ENCODE measurements around the gene SCG3.
A peak's percentile ranks its signal among the peaks of the same experiment; 100 is the strongest.
"Not testable (repeated sequence)": the region's sequence is repeated elsewhere in the genome, so short reads cannot be mapped to it uniquely, and the experiment has no call there.

SCG3 gene

DNA sequence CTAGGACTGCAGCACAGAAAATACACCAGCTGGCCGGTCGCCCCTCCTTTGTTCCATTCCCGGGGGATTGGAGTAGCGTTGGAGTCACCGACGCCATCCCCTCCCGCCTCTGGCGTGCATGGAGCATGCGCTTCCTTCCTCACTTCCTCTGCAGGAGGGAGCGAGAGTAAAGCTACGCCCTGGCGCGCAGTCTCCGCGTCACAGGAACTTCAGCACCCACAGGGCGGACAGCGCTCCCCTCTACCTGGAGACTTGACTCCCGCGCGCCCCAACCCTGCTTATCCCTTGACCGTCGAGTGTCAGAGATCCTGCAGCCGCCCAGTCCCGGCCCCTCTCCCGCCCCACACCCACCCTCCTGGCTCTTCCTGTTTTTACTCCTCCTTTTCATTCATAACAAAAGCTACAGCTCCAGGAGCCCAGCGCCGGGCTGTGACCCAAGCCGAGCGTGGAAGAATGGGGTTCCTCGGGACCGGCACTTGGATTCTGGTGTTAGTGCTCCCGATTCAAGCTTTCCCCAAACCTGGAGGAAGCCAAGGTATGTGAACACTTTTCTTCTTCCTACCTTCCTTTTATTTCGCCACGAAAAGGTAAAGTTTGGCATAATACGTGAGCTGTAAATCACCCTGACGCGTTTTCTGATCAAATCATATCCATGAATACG lies at the start of gene SCG3:
TSS of gene SCG3 (plus strand) at position 201 of the 661 bp plus-strand sequence. CDS start at position 454, 253 bp downstream.
- peak in 1 of 2 donors; percentile 38 for DNase-seq (ENCODE audit: low read depth in 2 of 2)

DNA sequence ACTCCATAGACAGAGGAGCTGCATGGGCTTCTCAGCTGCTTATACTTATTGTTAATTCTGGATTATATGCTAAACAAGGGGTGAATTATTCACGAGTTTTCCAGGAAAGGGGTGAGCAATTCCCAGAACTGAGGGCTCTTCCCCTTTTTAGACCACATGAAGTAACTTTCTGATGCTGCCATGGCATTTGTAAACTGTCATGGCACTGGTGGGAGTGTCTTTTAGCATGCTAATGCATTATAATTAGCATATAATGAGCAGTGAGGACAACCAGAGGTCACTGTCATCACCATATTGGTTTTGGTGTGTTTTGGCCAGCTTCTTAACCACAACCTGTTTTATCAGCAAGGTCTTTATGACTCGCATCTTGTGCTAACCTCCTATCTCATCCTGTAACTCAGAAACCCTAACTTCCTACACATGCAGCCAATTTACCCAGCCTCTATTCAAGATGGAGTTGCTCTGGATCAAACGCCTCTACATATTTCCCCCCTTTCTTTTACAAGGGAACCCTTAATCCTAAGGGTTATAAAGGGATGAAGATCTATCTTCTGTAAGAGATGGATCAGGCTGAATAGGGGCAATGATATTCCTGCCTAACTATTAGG lies 46.6 kb upstream of the SCG3 start:
- no peak for DNase-seq (ENCODE audit: low read depth in 2 of 2)

DNA sequence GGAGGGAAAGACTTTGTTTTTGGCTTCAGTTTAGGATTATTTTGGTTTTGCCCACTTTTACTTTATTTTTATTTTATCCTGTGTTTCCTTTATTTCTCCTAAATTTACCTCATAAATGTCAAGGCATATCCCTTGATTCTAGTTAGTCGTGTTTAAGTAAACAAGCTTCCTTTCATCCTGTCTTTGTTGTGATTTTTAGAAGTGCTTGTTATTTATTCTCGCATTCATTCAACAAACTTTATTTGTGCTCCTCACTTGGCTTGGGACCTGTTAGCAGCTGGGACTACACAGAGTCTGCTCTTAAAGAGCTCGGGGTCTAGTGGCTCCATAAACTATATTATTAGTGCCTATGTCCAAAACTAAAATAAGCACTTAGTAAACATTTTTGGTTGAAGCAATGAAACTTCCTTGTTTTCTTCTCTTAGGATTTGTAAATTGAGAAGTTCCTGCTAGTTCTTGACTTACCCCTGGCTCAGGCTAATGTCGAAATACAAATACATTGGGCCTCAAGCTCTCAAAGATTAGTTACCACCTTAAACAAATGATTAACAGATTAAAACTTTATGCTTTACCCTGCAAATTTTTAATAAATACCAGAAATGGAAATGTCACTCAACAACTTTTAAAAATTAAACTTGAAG lies 39.7 kb upstream of the SCG3 start:
- DNase-seq (ENCODE audit: low read depth in 2 of 2) = no peak

DNA sequence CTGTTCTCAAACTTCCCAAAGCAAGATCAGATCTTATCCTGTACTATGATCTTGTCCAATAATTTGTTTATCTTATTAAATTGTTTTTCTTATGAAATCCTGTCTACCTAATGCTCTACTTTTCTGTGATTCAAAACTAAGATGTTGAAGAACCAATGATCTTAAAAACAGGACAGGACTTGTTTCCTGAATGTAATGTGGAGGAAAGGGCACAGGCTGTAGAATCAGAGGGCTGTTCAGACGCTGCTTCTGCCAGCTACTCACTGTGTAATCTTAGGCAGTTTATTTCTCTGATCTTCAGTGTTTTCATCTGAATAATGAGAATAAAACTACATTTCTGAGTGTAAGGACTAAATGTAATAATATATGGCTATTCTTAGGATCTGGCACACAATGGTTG lies 38.6 kb upstream of the SCG3 start:
- DNase-seq (ENCODE audit: low read depth in 2 of 2) = no peak

DNA sequence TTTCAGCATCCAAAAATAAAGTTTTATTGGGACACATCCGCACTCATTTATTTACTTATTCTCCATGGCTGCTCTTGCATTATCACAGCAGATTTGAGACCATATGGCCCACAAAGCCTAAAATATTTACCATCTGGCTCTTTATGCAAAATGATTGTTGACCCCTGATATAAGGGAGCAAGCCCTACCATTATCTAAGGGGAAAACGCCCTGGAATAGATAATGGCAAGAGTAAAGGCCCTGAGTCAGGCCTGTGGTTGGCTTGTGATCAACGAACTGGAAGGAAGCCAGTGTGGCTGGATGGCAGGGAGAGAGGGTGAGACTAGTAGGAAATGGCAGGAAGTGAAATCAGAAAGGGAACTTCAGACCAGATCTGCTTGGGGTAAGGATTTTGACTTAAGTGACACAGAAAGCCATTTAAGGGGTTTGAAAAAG lies 34.2 kb upstream of the SCG3 start:
- no peak for DNase-seq (ENCODE audit: low read depth in 2 of 2)

DNA sequence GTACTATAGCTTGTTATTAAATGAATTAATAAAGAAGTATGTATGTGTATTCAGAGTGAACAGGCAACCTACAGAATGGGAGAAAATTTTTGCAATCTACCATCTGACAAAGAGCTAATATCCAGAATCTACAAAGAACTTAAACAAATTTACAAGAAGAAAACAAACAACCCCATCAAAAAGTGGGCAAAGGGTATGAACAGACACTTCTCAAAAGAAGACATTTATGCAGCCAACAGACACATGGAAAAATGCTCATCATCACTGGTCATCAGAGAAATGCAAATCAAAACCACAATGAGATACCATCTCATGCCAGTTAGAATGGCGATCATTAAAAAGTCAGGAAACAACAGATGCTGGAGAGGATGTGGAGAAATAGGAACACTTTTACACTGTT lies 33.2 kb upstream of the SCG3 start:
- DNase-seq (ENCODE audit: low read depth in 2 of 2) = not testable (repeated sequence)

DNA sequence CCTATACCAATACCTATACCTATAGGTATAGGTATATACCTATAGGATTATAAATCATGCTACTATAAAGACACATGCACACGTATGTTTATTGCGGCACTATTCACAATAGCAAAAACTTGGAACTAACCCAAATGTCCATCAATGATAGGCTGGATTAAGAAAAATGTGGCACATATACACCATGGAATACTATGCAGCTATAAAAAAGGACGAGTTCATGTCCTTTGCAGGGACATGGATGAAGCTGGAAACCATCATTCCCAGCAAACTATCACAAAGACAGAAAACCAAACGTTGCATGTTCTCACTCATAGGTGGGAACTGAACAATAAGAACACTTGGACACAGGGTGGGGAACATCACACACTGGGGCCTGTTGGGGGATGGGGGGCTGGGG lies 32.7 kb upstream of the SCG3 start:
- not testable (repeated sequence) for DNase-seq (ENCODE audit: low read depth in 2 of 2)

DNA sequence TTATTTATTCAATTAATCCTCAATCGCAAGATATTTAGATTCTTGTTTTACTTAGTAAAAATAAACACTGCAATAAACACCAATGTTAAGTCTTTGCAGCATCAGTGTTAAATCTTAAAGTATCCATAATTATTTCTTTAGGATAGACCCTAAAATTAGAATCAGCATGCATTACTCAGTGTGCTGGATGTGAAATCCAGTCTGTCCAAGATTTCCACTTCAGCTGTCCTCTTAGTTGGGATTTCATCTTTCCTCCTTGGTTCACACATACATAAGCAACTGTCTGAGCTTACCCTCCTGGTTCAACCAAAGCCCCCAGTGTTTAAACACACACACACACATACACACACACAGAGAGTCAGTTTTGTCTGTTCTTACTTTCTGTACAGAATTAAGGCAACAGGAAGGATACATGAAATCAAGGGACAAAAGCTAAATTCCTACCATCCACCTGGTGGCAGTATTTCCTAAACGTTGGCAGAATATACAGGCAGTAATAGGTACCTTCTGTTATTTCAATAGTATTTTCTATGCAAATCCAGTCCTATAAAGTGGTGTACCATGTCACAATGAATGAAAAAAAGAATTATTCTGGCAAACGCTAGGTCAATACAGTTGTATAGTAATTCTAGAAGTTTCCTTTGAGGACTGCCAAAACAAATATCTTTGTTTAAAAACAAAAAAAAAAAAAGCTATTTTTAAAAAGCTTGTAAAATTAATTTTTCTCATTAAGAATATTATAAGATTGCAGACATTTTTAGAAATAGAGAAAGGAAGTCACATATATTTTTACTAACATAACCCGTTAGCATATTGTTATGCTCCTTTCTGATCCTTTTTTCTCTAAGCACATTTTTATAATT lies 31.4 kb upstream of the SCG3 start:
- peak in 1 of 2 donors; percentile 12 for DNase-seq (ENCODE audit: low read depth in 2 of 2)

DNA sequence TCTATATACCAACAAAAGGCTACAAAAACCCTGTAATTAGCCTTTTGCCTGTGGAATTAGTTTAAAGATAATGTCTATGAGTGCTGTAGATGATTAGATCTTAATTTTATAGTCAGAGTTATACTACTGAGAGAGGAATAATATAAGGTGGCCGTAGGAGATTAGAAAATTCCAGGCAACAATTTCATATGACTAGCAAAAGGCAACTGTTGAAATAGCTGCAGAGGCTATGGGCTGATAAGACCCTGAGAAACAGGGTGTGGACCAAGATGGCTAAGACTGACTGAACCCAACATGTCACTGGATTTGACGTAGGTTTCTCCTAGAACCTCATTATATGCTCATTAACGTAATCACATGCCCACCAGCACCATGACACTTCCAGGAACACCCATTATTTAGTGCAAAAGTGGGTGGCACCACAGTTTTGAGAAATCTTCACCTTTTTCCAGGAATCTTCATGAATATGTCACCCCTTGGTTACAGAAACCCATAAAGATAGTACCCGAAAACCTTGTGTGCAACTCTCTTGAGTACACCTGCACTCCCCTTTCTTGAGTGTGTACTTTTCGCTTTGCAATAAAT lies 29.1 kb upstream of the SCG3 start:
- no peak for DNase-seq (ENCODE audit: low read depth in 2 of 2)

DNA sequence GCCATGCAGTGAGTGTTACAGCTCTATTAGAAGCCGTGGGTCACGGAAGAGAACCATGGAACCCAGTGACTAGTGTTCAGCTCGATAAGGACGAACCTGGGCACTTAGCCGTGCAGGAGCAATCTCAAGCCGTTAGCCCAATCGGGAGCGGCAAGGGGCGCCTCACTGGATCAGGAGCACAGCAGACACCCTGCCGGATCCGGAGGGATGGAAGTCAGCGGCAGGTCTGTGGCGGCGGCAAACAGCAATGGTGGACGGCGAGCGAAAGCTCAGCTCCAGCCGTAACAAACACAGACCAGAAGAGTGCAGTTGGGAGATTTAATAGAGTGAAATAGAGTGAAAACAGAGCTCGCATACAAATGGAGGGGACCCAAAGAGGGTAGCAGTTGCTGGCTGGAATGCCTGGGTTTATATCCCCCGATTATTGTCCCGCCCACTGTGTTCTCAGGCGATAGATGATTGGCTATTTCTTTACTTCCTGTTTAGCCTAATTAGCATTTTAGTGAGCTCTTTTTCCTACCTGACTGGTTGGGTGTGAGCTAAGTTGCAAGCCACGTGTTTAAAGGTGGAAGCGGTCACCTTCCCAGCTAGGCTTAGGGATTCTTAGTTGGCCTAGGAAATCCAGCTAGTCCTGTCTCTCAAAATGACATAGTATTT lies 25.8 kb upstream of the SCG3 start:
- not testable (repeated sequence) for DNase-seq (ENCODE audit: low read depth in 2 of 2)

DNA sequence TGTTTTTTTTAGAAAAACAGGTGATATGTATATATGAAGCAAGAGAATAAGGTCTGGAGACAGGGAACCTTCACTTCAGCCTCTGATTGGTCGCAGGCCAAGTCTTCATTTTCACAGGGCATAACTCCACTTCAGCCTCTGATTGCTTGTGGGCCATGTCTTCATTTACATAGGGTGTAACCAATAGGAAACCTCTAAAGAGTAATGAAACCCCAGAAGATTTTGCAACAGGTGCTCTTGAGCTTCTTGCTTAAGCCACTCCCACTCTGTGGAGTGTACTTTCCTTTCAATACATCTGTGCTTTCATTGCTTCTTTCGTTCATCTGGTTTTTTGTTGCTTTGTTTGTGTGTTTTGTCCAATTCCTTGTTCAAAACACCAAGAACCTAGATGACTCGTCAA lies 22.6 kb upstream of the SCG3 start:
- DNase-seq (ENCODE audit: low read depth in 2 of 2) = no peak

DNA sequence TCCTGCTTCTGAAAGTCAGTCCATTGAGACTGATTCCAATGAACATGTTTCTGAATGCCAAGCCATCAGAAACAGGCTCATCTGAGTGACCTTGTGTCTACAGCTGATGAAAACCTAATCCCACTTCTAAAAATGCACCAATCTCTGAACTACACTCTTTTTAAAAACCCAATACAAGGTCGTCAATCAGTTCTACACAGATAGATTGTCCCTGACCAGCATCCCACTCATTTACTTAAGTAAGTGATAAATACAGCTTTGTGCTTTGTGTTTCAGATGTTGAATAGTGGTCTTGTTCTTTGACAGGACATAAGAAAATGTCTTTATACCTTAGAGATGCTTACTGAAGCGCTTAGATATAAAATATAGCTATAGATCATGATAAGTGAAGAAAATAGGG lies 20.2 kb upstream of the SCG3 start:
- DNase-seq (ENCODE audit: low read depth in 2 of 2) = no peak

DNA sequence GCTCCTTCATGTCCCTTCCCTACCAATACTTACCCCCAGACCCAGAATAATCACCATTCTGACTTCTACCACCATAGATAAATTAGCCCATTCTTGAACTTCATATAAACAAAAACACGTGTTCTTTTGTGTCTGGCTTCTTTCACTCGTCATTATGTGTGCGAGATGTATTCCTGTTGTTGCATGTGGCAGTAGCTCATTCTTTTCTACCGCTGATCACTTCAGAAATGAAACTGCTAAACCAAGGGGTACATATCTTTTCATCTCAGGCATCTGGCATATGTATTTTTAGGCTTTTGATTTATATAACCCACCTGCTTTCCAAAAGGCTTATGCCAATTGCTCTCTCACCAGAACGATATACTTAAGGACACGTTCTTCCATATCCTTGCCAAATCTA lies 13.8 kb upstream of the SCG3 start:
- no peak for DNase-seq (ENCODE audit: low read depth in 2 of 2)

DNA sequence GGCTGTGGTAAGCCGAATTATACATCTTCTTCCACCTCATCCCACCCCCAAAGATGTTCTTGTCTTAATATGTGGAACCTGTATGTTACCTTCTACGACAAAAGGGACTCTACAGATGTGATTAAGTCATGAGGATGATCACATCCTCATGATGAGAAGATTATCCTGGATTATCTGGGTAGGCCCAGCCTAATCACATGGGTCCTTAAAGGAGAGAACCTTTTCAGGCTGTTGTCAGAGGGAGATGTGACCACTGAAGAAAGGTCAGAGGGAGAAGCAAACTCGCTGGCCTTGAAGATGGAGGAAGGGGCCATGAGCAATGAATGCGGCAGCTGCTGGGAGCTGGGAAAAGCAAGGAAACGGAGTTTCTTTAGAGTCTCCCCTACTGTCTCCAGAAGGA lies 12.9 kb upstream of the SCG3 start:
- no peak for DNase-seq (ENCODE audit: low read depth in 2 of 2)

DNA sequence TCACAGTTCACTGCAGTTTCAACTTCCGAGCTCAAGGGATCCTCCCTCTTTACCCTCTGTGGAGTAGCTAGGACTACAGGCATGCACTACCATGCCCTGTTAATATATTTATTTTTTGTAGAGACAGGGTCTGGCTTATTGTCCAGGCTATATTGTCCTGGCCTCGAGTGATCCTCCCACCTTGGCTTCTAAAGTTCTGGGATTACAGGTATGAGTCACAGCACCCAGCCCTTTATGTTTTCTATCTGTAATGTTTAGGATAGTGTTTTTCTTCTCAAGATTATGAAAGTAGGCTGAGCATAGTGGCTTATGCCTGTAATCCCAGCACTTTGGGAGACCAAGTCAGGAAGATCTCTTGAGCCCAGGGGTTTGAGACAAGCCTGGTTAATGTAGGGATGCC lies 11.9 kb upstream of the SCG3 start:
- DNase-seq (ENCODE audit: low read depth in 2 of 2) = no peak

DNA sequence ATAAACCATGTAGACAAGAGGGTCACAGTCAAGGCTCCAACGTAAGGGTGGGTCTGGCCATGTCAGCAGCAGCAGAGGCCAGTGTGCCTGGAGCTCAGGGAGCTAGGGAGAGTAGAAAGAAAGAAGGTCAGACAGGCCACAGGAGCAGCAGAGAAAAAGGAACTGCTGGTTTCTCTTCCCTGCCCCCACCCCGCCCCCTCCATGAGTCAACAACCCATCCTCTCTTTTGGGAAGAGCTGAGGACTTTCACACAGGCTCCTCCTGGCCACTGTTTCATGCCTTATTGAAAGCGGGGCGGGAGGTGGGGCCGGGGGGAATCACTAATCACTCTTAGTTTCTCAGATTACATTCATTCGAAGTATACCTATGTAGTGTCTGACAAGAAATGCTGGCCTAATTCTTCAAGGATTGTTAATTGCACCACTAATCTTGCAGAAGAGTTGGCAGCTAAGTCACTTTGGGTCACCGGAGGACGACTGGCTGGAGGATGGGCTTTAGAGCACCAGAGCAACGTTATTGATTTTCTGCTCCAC lies 9.1 kb upstream of the SCG3 start:
- no peak for DNase-seq (ENCODE audit: low read depth in 2 of 2)

DNA sequence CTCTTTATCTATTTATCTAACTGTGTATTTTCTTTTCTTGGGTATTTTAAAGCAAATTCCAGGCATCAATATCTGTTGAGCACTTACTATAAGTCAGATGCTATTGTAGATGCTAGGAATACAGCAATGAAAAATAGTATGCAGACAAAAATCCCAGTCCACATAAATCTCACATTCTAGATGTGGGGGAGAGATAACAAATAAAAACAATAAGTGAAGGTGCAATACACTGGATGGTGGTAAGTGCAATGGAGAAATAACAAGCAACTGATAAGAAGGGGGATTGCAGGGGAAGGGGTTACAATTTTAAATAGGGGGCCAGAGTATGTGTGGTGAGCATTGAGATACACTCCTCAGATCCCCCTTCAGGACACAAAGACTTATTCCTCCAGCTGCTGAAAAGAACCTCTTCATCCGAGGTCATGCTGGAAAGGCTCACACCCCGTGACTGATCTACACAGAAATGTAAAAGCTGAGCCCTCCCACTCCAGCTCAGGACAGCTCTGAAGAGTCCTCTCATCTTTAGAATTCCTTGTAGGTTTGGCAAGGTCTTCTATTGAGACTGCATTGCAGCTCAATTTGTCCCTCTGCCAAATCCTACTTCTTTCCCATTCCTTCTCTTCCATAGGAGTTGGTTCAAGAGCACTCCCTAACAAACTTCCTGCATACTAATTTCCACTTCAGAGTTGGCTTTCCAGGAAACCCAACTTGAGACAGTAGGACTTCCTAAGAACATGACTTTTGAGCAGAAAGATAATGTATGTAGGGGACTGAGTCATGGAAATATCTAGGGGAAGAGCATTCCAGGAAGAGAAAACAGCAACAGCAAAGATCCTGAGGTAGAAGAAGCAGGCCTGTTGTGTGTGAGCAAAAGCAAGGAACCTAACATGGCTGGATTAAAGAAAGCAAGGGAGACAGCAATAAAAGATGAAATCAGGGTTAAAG lies 8.1 kb upstream of the SCG3 start:
- DNase-seq (ENCODE audit: low read depth in 2 of 2) = no peak

DNA sequence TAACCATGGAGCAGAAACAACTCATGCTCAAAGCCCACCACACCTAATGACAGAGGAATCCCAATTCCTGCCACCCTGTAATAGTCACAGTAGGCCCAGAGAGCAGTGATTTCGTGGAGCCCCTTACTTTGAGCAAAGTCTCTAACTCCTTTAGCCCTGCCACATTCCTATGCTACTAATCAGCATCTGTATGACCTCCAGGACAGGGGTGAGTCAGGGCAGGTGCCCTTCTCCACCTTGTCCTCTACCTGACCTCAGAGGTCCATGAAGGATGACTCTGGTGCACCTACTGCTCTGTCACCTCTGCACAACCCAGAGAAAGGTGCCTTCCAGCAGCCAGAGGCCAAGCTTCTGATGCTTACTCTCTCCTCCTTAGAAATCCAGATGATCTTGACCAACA lies 6.1 kb upstream of the SCG3 start:
- DNase-seq (ENCODE audit: low read depth in 2 of 2) = no peak

DNA sequence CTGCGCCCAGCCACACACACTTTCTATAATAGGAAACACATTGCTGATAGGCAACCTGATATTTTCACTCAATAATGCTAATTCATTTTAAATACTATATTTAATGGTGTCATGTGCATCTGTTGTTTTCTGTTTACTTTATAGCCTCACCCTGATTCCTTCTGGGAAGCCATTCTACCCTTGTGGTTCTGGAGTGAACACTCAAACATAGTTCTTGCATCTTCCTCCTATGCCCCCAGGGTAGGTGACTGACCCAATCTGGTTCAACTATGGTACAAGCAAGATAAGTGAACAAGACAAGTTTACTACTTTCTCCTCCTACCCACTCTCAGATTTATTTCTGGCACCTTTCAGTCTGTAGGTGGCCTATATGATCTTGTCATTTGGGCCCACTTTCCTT lies 4.3 kb upstream of the SCG3 start:
- DNase-seq (ENCODE audit: low read depth in 2 of 2) = no peak

DNA sequence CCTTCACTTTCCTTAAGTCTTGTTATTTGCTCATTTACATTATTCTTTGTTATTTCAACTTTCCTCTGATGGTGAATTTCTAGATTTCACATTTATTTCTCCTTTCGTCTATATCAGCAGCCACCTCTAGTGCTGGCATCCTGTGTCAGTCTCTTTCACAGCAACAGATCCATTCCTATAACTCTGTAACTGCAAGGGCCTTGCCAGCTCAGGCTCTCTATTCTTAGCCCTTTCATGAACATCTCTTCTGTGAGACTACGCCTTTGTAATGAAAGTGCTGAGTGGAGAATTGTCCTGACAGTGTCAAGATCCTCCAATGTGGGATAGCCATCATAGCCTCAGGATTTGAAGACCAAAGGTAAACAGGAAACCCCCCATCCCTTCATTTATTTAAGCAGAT lies 3.9 kb upstream of the SCG3 start:
- DNase-seq (ENCODE audit: low read depth in 2 of 2) = no peak
